GM18511 (cell line): ENCODE measurements around the gene EFCAB14.
"Not testable (repeated sequence)": the region's sequence is repeated elsewhere in the genome, so short reads cannot be mapped to it uniquely, and the experiment has no call there.

ENCODE experiments used
- ATAC-seq: cut with Tn5 transposase; IDR thresholded peaks from one replicate; pipeline ENCODE4 v1.9.1; 2021; ENCODE audit warnings: mild to moderate bottlenecking, moderate library complexity; ENCODE audit not compliant: unreplicated experiment

The EFCAB14 gene

DNA sequence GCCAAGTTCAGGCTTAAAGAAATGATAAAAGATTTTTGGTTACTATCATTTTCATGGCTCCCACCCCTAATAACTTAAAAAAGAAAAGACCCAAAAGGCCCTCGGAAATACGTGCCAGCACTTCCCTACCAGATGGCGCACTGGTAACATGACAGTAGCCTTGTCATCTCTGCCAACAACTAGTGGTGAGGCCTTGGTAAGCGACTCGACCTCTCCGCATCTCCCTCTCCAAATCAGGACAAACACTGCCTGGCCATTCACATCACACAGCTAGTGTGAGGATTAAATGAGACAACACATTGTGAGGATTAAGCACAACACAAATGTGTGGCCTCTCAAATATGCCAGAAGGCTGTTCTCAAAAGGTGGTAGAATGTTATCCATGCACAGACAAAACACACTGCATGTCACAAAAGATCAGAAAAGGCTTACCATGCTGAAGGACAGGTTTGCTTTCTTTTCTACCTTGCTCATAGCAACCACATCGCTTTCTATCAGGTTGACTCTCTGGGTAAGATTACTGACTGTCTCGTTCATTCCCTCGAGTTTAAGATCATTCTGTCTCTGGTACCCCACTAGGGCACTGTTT lies 30.9 kb downstream of the EFCAB14 start:
- no peak for ATAC-seq

DNA sequence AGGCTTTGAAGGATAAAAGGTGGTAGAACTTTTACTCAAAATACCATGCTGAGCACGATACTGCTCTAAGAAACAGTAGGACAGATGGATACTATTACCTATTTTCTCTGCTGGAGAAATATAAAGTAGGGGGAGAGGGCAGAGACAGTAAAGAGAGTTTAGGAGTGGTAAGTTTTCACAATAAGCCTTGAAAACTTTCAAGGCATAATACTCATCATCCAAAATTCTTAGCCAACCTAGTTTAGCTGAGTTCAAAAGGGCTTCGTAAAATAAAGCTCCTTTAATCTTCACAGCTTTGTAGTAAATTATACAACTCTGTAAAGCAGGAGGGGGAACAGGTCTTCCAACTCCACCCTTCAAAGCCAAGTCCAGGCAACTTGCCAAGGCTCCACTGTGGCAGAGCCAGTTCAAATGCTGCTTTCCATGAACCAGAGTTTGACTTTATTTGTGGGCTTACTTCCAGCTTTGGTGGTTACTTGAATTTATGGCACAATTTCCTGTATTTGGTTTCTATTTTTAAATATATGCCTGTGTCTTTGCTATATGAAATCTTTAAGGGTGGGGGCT lies 31.7 kb downstream of the EFCAB14 start:
- no peak for ATAC-seq

DNA sequence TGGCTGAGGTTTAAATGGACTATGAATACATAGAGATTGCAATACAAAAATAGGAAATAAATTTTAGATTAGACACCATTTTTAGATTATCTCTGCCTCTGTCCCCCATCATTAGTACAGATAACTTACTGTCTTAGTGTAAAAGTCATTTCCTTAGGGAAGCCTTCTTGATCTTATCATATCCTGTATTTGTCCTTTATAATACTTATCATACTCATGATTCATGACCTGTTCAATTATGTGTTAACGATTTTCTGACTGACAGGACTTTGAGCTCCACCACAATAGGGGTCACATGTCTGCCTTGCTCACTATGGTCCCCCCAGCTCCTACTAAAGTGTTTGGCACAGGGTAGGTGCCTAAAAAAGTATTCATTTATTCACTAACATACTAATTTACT lies 32.7 kb downstream of the EFCAB14 start:
- ATAC-seq = no peak

DNA sequence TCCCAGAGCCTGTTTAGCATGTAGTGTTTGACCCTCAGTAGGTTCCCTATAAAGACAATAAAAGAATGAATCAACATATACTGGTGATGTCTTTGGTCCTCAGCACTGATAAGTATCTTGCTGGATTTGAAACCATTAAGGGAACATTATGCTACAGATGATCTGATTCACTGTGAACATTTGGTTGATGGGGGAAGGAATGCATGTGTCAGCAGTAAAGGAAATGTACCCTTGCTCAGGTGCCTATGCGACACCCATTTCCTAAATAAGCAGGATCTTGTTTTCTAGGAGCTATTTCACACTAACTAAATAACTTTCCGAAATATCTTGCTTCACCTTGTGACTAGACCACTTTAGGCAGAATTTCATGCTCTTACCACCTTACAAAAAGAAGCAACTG lies 34.2 kb downstream of the EFCAB14 start:
- ATAC-seq = no peak

DNA sequence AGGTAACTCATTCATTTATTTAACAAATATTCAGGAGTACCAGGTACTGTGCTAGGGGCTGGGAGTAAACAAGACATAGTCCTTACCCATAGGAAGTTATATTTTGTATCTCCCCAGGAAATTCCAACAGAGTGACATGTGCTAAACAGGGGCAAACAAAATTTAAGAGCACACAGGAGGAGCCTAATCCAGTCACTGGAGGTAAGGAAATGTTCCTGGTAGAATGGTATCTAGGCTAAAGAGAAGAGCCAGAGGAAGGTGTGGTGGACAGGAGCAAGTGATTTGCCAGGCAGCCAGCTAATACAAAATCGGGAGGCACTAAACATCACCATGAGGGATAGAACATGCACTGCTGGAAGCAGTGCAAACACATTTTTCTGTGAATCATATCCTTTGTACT lies 36.9 kb downstream of the EFCAB14 start:
- ATAC-seq = no peak

DNA sequence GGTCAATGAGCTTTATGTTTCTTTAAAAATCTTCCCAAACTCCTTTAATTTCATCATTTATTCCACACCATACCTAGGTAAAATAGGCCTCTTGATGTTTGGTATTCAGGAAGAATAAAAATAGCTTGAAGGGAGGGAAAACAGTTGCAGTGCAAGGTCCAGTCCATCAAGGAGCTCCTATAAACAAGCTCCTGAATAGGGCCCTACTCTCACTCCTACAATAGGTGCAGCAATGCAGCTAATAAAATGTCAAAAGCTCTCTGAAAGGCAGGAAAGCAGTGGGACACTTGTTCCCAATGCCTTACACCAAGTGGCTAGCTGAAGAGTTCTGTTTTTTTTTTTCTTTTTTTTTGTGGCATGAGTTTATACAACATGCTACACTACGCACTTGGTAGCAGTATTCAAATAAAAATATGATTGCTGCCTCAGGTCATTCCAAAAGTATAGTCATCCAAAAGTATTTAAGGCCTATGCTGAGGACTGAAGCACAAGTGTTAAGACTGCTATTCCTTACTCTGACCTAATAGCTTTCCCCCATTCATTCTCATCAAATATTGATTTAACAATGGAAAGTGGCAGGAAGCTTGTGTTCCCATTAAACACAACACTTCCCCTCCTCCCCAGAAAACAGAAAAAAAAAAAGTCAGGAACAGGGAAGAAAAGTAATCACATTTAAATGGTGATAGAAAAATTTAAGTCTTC lies 37.4 kb downstream of the EFCAB14 start:
- no peak for ATAC-seq

DNA sequence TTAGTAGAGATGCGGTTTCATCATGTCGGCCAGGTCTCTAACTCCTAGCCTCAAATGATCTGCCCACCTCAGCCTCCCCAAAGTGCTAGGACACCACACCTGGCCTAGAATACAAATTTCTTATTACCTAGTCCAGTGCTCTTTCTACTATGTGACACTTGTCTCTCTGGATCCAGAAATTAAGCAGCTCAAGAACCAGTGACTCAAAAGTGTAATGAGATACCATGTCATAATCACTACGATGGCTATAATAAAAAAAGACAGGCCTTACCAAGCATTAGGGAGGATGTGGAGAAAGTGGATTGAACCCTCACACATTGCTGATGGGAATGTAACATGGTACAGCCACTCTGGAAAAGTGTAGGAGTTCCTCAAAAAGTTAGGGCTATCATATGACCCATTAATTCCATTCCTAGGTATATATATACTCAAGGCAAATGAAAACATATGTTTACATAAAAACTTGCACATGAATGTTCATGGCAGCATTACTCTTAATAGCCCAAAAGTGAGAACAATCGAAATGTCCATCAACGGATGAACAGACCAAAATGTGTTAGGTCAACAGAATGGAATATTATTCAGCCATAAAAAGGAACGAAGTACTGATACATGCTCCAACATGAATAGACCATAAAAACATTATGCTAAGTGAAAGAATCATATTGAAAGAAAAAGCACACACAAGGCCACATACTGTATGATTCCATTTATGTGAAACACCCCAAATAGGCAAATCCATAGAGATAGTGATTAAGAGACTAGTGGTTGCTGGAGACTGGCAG lies 38.9 kb downstream of the EFCAB14 start:
- no peak for ATAC-seq

DNA sequence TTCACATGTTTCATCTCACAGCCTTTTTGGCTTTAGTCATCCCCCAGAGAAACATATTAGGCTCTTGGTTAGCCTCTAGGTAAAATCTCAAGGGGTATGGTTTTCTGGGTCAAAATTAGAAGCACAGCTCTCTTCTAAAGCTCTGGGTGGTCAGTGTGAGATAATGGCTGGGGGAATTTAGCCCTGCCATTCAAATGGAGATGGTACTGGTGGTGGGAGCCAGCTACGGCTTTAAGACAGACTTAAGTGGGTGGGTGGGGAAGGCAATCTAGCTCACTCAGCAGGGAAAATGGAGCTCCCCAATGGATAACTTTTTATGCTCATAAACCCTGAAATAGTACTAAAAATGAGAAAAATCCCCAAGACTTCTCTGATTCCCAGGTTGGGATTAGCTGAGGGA lies 41.6 kb downstream of the EFCAB14 start:
- ATAC-seq = no peak

DNA sequence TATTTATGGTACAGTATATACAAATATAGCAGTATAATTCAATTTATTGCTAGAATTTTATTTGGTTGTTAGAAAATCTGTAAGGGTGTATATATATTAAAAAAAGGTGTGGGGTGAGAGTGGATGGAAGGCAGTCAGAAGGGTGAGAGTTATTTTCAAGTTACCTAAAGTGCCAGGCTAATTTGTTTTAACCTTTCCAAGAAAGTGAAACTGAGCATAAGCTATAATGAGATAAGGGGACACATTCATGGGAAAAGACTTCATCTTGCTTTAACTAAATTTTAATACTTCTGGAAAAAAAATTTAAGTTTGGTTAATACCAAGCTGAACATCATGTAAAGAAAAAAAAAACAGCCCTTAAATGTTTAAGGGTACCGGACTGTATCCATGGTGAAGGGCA lies 42.4 kb downstream of the EFCAB14 start:
- no peak for ATAC-seq

DNA sequence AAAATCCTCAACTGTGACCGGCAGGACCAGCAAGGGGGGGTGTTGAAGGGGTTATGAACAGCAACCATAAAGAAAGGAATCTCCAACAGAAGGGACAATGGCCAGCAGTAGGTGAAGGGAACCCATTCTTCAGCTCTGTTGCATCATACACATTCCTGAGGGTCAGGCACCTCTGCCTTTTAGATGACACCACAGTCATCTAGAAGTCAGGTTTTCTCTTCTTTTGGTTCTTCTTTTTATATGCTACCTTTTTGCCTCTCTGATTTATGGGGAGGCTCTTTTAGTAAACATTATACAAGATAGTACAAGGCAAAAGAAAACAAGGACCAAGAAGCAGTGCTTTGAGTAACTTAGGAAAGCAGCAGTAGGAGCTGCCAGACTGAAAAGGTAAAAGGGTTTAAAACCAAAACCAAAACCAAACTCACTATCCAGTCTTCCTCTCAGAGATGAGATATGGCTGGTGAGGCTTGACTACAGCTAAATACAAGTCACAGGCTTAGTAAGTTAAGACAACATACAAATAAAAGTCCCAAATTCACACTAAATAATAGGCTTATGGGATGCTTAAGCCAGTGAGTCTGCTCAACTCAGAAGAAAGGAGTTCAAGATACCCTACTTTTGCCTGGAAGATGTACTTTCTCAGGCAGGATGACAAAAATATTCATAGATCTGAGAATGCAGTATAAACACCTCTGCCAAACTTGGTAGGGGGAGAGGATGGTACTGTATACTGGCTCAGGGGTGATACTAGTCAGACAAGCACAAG lies 43.2 kb downstream of the EFCAB14 start:
- ATAC-seq = peak; percentile 76

DNA sequence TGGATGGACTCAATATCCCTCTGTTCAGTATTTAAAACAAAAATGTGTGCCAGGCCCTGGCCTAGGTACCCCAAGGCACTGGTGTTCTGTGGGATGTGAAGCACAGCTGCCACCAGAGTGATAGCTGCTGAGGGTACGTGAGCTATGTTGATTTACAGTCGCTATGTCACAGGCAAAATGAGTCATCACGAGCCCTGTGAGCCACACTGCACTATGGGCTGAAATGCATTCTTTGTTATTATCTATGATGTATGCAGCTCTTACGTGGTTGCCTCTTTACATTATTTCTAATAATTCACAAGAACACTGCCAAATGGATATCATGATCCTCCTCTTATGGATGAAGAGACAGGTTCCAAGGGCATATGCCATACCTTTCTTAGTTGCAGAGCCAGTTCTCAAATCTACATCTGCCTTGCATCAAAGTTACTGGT lies 45.1 kb downstream of the EFCAB14 start:
- ATAC-seq = no peak

DNA sequence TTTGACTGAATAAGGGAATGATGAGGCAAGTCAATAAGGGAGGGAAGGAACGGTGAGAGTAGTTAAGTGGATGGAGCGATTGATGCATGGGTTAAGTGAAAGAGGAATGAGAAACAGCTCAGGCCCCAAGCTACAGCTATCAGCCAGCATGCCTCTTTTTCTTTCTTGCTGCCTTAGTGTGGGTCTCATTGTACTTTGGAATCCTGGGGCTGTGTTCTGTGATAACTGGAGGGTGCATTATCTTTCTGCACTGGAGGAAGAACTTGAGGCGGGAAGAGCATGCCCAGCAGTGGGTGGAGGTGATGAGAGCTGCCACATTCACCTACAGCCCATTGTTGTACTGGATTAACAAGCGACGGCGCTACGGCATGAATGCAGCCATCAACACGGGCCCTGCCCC lies 46.2 kb downstream of the EFCAB14 start:
- ATAC-seq = no peak

DNA sequence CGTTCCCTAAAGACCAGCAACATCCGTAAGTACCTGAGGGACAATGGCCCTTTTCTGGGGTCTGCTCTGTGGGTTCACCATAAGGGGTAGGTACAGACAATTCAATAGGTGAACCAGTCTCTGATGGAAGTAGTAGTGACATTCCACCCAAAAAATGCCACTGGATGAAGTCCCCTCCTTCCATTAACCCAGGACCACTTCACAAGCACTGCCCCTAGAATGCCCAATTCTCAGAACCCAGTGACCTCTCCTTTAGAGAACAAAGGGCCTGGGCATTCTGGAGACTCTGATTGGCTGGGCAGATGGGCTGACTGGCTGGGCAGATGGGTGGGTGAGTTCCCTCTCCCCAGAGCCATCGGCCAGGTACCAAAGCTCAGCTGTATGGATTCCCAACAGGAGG lies 47.4 kb downstream of the EFCAB14 start, which contains the start of gene TEX38:
TSS of gene TEX38 (plus strand) at position 301 of the 400 bp plus-strand sequence. CDS start at position 382, 81 bp downstream.
- no peak for ATAC-seq

DNA sequence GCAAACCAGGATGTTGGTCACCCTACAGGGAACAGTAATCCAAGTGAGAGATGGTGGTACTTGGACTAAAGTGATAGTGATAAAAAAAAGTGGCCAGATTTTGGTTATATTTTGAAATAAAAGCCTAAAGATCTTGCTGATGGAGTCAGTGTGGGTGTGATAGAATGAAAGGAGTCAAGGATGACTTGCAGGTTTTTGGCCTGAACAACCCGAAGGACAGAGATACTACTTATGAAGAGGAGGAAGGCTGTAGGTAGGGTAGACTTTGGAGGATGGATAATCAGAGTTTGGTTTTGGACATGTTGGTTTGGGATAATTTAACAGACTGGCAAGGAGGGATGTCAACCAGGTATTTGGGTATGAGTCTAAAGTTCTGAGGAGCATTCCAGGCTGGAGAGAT lies 48.8 kb downstream of the EFCAB14 start:
- ATAC-seq = no peak

DNA sequence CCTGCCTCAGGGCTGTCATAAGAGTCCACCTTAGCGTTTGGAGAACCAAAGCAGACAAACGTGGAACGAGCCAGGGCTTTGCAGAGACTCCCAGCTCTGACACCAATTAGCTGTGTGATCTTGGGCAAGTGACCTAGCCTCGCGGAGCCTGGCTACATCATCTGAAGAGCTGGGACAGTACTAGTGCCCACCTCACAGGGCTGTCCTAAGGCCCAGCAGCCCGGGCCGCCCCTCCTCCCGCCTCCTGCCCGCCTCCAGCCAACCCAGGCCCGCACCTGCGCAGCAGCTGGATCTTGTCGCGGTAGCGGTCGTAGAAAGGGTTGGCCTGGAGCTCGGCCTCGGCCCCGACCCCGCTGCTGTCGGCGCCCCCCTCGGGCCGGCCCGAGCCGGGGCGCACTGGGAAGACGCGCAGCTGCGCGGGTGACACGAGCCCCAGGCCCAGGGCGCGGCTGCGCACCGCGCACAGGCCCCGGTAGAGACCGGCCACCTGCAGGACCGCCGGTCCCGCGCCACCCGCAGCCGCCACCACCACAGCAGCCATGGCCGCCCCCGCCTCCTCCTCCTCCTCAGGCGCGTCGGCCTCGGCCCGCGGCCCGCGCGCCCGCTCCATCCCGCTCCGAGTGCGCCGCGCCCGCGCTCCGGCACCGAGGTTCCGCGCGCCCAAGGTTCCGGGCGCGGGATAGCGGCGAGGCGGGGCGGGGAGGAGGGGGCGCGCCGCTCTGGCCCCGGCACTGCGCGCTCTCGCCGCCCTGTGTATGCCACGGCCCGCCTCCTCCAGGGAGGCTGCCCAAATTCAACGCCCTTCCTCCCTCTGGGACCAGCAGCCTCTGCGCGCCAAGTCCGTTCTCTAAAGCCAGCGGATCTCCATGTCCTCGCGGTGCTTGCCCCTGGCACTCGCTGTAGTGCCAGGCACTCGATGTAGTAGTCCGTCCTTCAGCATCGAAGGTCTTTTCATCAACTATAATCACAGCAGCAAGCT lies 50.8 kb downstream of the EFCAB14 start, which contains the start of gene ATPAF1:
TSS of gene ATPAF1 (minus strand) at position 583 of the 979 bp plus-strand sequence. CDS start at position 541, 42 bp downstream.
- peak; percentile 84 for ATAC-seq

DNA sequence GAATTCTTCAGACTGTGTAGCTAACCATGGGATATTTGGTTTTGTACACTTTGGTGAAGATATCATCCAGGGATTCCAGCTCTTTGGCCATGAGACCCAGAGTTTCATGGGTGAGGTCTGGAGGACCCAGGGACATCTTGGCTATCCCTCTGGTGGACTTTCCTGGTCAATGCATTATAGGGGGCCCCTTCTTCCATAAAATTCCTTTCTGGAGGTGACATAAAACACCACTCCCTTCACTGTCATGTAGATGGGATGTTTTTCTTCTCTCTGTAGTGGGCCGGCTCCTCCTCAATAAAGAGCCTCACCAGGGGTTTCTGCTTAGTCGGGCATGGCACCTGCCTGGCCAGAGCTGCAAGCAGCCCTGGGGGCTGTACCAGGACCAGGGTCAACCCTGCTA lies 52.9 kb downstream of the EFCAB14 start:
- ATAC-seq = no peak

DNA sequence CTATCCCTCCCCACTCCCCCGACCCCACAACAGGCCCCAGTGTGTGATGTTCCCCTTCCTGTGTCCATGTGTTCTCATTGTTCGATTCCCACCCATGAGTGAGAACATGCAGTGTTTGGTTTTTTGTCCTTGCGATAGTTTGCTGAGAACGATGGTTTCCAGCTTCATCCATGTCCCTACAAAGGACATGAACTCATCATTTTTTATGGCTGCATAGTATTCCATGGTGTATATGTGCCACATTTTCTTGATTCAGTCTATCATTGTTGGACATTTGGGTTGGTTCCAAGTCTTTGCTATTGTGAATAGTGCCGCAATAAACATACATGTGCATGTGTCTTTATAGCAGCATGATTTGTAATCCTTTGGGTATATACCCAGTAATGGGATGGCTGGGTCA lies 56.0 kb downstream of the EFCAB14 start:
- ATAC-seq = not testable (repeated sequence)

DNA sequence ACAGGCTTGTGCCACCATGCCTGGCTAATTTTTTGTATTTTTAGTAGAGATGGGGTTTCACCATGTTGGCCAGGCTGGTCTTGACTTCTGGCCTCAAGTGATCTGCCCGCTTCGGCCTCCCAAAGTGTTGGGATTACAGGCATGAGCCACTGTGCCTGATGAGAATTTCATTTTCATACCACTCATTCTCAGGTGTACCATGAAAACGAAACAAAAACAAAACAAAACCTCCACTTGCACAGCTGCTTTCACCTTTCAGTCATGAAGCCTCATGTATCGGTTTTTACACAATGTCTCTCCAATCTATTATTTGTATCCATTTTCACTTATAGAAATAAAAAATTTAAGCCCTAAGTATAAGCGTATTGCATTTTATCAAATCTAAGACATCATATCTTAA lies 58.8 kb downstream of the EFCAB14 start:
- ATAC-seq = peak; percentile 66

DNA sequence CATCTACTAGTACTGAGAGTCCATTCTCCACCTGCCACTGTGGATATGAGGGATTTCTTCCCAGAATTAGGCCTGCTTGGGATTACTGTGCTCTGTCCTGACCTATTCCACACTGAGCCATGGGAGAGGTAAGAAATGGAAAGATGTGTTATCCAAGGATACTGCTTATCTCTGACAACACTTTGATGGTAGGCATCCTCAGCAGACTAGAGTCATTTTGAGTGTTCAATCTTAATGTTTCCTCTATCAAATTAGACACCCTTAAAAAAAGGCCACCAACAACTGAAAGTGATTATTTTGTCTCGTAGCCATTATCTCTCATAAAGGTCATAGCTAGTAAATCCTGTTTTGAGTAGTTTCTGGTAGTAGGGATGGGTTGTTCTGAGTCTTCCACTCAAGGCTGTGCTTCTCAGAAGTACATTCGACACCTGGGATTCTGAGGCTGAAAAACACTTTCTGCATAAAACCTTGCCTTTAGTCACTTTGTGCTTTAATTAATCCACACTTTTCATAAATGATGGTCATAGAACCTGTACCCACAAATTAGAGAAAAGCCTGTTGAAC lies 59.5 kb downstream of the EFCAB14 start:
- no peak for ATAC-seq
